GM10248 (cell line): ENCODE results near the gene SUMO3.

ENCODE experiments used
- CTCF ChIA-PET: fragments of 300-600 bp; sonication (Branson Sonifier 250); formaldehyde crosslinking; extraction: SDS; loops from one replicate; lab custom pipeline; 2021; ENCODE audit warnings: antibody characterized with exemption; lab: Yijun Ruan, JAX
- POLR2A ChIA-PET: fragments of 350-650 bp; sonication (Branson Sonifier 250); formaldehyde crosslinking; extraction: SDS; loops from one replicate; lab custom pipeline; 2020; ENCODE audit warnings: antibody characterized with exemption; lab: Yijun Ruan, JAX
- DNase-seq: peaks from one replicate; pipeline ENCODE4 v3.0.0; 2012; ENCODE audit errors: extremely low spot score
- TF ChIP-seq, protein P1 (sequence below): IDR thresholded peaks from 2 replicates; pipeline ENCODE4 v1.5.1; 2012; ENCODE audit warnings: mild to moderate bottlenecking, low read depth; ENCODE audit errors: extremely low read depth, missing control alignments, control extremely low read depth

The SUMO3 gene

DNA sequence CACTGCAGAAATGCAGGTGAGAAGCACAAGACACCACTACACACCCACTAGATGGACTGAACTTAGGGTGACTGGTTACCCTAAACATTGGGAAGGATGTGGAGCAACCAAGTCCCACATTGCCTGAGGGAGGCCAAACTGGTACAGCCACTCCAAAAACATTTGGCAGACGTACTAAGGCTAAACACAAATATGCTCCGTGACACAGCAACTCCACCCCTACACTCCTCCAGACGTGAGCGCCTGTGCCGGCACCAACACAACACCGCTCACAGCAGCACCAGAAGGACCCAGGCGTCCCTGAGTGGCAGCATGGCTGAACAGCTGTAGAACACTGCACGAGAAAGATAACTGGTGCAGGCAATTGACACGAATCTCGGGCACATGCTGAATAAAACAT, 40.9 kb upstream of the SUMO3 start:
- ChIA-PET CTCF (interaction anchor here (1.6 kb wide), 1 partner anchor 14 kb away, joined by 3 read pairs; no protein-coding TSS in a partner anchor), POLR2A (no interaction called here)
- TF ChIP-seq, protein P1, sequence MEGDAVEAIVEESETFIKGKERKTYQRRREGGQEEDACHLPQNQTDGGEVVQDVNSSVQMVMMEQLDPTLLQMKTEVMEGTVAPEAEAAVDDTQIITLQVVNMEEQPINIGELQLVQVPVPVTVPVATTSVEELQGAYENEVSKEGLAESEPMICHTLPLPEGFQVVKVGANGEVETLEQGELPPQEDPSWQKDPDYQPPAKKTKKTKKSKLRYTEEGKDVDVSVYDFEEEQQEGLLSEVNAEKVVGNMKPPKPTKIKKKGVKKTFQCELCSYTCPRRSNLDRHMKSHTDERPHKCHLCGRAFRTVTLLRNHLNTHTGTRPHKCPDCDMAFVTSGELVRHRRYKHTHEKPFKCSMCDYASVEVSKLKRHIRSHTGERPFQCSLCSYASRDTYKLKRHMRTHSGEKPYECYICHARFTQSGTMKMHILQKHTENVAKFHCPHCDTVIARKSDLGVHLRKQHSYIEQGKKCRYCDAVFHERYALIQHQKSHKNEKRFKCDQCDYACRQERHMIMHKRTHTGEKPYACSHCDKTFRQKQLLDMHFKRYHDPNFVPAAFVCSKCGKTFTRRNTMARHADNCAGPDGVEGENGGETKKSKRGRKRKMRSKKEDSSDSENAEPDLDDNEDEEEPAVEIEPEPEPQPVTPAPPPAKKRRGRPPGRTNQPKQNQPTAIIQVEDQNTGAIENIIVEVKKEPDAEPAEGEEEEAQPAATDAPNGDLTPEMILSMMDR, result no peak
- no peak for DNase-seq

DNA sequence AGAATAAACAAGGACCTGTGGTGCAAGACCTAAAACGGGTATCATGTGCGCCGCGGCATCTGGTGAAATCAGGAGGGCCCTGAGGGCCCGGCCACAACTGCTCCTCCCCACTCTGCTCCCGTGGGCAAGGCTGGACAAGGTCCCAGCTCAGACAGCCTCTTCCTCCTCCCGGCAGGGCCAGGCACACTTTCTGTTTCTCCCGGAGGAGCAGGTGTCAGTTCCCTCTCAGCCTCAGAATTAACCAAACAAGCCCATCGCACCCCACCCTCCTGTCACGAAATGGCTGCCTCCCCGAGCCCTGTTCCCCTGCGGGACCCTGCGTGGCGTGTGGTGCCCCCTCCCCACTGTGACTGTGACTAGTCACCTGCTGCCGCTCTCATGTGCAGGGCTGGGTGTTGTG, 40.4 kb upstream of the SUMO3 start:
- CTCF ChIA-PET, result interaction anchor here (0.7 to 1.6 kb wide), 3 partner anchors 12 to 18 kb away, joined by 3 read pairs; no protein-coding TSS in a partner anchor
- TF ChIP-seq, protein P1, result no peak
- POLR2A ChIA-PET, result no interaction called here
- no peak for DNase-seq

DNA sequence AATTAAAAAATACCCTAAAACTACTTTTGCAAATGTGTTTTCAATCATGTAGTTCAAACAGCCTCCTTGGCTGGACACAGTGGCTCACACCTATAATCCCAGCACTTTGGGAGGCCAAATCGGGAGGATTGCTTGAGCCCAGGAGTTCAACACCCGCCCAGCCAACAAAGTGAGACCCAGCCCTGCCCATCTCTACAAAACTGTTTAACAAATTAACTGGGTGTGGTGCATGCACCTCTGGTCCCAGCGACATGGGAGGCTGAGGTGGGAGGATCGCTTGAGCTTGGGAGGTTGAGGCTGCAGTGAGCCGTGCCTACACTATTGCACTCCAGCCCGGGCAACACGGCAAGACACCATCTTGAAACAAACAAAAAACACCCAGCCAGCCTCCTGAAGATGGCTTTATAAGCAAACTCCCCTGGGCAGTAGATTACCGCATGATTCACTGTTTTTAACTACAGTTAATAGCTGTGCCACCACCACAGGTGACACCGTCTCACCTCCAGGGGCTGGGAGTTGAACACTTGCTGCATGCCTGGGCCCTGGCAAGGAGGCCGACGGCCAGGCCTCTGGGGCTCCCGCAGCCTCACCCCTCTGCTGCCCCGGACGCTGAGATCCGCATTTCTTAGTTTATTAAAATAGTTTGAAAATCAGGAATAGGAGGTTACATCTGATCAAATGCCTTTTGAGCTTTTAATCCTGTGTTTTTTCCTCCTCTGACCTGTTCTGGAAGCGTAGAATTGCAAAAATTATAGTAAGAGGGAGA, 39.4 kb upstream of the SUMO3 start:
- CTCF ChIA-PET, result interaction anchor here (0.7 to 1.6 kb wide), 3 partner anchors 12 to 17 kb away, joined by 3 read pairs; no protein-coding TSS in a partner anchor
- no peak for DNase-seq
- POLR2A ChIA-PET, result no interaction called here
- TF ChIP-seq, protein P1, result no peak

DNA sequence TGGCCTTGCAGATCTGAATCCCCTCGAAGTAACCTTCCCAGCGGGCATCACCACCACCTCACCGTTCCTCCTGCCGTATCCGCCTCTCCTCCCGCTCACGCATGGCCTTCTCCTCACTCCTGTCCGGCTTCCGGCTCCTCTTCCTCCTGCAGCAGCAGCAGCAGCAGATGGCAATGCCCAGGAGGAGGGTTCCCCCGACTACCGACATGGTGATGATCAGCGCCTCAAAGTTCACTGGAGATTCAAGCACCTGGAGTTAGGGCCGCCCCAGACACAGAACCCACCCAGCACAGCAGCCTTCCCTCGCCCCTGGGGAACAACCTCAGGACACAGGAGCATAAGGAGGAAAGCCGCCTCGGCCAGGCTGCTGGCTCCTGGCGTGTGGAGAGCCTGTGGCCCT, 38.3 kb upstream of the SUMO3 start:
- ChIA-PET POLR2A (no interaction called here), CTCF (interaction anchor here (1.0 kb wide), 1 partner anchor 10 kb away, joined by 4 read pairs; no protein-coding TSS in a partner anchor)
- TF ChIP-seq, protein P1, result no peak
- DNase-seq, result no peak

DNA sequence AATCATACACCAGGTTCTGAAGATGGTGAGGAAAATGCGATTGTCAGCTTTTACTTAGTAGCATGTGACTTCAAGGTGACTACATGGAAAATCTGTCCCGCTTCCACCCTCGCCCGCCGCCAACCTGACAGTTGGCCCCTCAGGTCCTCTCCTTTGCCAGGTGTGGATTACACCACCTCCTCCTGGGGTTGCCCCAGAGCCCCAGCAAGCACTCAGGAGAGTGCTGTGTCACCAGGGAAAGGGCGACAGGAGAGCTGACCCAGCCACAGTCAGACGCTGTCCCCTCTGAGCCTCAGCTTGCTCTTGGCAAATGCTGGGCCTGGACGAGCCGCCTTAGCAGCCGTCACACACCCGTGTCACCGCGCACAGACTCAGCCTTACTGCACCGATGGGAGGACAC, 37.7 kb upstream of the SUMO3 start:
- CTCF ChIA-PET, result interaction anchor here (1.0 kb wide), 1 partner anchor 9 kb away, joined by 4 read pairs; no protein-coding TSS in a partner anchor
- POLR2A ChIA-PET, result no interaction called here
- TF ChIP-seq, protein P1, result no peak
- DNase-seq, result no peak

DNA sequence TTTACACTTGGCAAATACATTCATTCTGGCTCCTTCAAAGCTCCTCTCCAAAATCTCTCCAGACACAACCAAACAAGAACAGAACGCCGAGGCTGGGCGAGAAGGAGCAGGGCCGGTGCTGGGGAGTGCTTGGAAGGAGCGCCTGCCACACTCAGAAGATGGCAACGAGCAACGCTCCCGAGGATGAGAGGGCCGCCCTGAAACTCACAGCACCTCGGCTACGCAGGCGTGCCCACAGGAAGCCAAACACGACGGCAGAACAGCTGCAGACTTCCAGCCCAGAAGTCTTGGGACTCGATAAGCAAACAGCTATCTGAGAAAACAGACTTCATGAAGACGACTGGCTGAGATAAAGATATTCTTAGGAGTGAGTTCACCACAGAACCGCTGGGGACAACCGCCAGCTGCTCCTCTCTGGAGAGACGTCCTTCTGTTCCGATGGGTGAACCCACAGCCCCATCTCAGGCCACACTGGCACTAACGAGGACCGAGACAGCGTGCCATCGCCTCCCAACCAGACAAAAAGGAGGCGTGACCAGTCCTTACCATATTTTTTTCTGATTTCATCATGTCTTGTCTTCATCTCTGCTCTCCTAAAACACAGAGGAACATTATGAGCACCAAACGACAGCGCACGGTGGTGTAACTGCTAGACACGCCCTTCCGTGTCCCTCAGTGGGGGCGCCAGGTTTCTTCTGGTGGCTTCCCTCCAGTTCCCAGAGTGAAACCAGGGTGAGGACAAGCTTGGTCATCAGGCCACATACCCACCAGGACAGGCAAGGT, 37.0 kb upstream of the SUMO3 start:
- CTCF ChIA-PET, result interaction anchor here (1.0 kb wide), 2 partner anchors 9 to 40 kb away, joined by 3 to 4 read pairs; no protein-coding TSS in a partner anchor
- DNase-seq, result no peak
- POLR2A ChIA-PET, result no interaction called here
- TF ChIP-seq, protein P1, result no peak
